ENCODE measurements around the gene SGMS1.
"Not testable (repeated sequence)": the region's sequence is repeated elsewhere in the genome, so short reads cannot be mapped to it uniquely, and the experiment has no call there.

The SGMS1 gene

DNA sequence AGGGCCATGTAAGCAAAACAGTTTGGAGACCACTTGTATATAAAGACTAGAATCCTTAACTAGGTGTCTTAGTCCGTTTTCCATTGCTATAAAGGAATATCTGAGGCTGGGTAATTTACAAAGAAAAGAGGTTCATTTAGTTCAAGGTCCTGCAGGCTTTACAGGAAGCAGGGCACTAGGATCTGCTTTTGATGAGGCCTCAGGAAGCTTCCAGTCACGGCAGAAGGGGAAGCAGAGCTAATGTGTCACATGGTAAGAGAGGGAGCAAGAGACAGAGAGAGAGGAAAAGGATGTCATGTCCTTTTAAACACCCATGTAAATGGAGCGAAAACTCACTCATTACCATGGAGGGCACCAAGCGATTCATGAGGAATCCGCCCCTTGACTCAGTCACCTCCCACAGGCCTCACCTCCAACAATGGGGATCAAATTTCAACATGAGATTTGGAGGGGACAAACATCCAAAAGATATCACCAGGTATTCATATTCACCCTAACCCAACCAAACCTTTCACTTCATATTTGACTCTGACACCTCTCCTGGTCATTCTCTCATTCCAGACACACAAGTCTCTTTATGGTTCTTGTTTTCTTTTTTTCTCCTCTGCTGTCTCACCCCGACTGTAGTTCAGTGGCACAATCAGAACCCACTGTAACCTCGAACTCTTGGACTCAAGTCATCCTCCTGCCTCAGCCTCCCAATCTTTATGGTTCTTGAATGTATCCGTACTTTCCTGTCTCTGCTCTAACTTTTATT lies 342.4 kb downstream of the SGMS1 start:
- no peak for DNase-seq

DNA sequence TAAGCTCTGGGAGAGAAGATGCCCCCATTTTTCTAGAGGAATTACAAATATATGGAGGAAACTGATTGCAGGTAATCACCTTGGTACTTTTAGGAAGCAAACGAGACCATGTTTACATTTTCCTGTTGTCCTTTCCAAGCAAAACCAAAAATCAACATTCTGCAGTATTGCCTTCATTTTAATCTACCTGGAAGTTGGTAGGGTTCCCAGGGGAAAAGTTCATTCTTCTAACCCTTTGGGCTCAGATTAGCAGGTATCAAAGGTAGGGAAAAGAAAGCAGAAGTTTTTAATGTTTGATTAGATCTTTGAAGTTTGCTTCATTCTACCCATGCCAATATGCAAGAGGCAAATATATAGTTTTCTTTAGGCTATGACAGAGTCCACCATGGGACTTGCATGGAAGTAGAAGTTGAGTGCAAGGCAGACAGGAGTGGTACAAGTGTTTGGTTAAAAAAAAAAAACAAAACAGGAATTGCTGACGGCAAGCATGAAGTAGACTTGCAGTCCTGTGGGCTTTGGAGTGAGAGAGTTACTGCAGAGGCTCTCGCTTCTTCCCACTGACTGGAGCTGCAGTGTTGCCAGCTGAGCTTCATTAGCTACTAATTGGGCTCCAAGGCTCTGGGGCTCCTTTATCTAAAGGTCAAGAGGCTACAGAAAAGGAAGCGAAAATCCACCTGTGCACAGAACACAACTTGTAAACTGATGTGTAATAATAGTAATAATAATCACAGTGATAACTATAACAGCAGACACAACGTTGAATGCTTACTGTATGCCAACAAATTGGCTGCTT lies 343.5 kb downstream of the SGMS1 start:
- no peak for DNase-seq

DNA sequence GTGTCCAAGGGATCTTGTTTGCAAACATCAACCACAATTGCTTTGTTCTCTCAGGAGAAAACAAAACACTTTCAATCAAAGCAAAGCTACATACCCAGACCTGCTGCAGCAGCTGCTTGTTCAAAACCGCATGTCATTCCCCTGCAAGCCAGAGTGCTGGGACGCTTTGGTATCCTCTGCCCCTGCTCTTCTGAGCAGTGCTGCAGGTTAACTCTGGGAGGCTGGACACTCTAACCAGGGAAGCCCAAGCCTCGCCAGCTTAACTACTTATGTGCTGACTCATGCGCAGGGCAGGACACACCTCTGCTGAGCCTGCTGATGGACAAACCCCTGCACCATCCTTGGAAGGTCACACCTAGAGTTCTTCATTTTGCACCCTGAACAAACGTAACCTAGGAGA lies 344.3 kb downstream of the SGMS1 start:
- no peak for DNase-seq

DNA sequence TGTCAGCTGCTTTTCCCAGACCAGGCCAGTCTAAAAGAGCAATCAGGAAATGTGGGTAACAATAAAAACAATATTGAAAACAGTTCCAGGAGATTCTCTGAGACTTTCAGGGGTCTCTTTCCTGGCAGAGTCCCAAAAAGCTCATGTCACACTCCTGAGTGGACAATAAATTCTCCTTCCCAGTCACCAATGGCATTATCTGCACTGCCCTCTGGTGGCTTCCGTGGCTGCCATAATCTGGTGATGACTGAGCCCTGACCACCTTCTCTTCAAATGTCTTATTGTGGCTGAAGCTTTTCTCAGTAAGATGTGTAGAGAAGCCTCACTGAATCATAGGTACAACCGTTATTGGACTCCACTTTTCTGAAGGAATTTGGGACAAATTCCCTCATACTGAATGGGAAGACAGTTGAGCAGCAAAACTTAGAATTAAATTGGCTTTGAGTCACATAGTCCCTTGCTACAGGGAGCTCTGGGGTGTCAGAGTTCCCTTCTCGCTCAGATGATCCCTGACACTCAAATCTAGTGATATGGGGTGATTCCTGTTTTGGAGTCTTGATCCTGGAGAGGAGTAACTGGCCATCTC lies 348.0 kb downstream of the SGMS1 start:
- DNase-seq = peak; percentile 62

DNA sequence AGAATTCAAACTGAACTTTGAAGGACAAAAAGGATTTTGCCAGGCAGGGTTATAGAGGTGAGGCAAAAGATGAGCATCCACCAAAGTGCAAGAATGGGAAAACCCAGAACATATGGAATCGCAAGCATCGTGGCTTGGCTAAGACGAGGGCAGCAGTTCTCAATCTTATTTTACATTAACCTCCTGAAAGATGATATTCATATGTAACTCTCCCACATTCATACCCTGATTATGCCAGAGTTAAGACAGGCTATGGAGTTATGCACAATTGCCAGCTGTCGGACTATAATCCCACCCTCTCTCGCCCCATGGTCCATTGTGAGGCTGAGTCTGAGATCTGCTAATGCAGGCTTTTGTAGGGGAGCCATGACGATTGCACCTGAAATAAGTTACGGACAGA lies 351.2 kb downstream of the SGMS1 start:
- DNase-seq = no peak

DNA sequence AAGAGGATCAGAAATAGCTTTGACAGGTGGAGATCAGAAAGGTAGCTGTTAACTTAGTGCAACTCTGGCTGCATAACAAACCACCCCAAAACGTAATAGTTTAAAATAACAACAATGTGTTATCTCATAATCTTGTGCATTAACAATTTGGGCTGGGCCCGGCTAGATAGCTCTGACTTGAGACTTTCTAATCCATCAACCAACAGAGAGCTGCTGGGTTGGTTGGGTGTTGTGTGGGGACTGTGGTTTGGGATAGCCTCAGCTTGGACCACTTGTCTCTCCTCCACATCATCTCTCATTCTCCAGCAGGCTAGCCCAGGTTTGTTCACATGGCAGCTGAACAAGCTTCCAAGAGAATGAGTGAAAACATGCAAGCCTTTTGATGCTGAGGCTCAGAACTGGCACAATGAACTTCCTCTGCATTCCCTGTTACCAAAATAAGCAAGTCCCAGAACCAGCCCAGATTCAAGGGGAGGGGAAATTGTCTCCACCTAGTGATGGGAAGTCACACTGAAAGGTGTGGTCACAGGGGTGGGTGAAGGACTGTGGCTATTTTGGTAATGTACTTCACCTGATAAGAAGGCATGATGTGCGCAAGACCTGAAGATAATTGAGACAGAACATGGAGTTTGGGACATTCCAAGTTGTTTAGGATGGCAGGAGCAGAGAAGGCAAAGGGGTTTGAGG lies 352.0 kb downstream of the SGMS1 start:
- no peak for DNase-seq

DNA sequence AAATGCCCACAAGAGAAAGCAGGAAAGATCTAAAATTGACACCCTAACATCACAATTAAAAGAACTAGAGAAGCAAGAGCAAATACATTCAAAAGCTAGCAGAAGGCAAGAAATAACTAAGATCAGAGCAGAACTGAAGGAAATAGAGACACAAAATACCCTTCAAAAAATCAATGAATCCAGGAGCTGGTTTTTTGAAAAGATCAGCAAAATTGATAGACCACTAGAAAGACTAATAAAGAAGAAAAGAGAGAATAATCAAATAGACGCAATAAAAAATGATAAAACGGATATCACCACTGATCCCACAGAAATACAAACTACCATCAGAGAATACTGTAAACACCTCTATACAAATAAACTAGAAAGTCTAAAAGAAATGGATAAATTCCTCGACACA lies 355.9 kb downstream of the SGMS1 start:
- DNase-seq = not testable (repeated sequence)

DNA sequence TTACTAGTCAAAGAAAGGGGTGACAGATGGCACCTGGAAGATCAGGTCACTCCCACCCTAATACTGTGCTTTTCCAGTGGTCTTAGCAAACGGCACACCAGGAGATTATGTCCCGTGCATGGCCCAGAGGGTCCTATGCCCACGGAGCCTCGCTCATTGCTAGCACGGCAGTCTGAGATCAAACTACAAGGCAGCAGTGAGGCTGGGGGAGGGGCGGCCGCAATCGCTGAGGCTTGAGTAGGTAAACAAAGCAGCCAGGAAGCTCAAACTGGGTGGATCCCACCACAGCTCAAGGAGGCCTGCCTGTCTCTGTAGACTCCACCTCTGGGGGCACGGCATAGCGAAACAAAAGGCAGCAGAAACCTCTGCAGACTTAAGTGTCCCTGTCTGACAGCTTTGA lies 361.1 kb downstream of the SGMS1 start:
- not testable (repeated sequence) for DNase-seq

DNA sequence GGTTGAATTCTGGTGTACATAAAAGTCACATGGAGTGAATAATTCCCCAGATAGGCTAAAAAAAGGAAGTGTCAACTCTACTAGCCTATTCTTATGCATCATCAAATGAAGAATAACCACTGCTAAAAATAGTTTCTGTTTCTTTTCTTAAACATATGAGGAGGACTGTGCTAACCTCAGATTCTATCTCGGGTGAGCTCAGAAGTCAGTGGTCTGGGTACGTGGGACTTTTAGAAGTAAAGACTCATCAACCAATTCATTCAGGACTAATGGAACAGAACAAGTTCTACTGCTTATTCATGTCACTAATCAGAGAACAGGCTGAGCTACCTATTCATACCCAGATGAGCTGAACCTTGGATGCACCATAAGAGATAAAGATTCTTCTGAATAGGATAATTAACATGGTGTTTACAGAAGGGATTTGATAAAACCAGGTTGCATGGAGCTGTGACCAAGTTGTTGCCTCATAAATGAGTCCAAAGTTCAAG lies 362.9 kb downstream of the SGMS1 start:
- DNase-seq = no peak

Data from activated CD8-positive, alpha-beta memory T cell treated with anti-CD3 and anti-CD28 coated beads for 24 hours (primary cell).